ENCODE measurements around the gene FRAS1. TPM values are rescaled to one million over a fixed set of nuclear protein-coding genes. Genes with fewer than 3 reads are reported as not detected.

Gene FRAS1
- total RNA-seq, 3 donors from 2014 or later = 4.9 to 7.5 (median 6.6) TPM

DNA sequence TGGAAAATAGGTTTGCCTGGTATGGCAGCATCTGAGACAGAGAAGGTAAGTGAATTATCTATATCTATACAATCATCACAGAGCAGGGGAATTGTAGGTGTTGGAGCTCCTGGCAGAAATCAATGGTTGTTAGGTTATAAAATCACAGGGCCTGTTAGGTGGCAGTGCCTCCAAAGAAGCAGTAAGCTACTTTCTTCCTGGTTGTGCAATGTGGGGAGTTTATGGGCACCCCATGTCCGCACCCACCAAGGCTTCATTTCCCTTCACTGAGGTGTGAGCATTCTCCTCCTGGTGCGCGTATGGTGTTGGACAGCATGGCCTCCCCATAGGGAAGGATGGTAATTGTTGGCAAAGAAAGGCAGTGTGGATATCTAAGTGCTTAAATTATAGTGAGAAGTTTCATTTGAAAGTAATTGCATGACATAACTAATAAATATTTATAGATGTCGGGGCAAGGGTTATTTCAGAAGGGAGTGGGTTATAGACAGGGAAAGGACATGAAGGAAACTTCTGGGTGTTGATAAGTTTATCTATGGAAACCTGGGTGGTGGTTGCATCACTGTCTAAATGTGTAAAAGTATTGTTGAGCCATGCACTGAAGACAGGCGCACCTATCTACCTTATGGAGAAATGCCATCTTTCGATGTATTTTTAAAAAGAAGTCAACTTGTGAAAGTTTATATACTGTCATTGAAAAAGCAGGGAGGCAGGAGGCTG is 153.7 kb downstream of the FRAS1 start:
- intact Hi-C loops (cut with DNase I; ENCODE audit: low total_unique reads) = no loop called here
- no peaks in the 10 kb centered on the region for H3K27me3 ChIP-seq

DNA sequence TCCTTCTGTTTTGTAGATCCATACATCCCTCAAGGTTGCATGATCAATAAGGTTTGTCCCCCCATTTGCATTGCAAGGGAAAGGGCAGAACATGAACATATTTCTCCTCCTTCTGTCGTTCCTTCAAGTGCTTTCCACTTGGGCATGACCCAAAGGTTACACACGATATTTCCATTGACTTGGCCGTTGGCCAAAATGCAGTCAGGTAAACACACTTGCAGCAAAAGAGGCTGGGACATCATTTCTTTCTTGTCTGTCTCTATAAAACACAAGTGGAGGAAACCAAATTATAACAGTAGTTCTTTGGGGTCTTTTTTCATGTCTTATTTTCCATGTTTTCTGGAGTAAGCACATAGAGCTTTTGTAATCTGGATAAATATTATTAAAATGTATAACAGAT is 156.1 kb downstream of the FRAS1 start:
- H3K27me3 ChIP-seq = no peaks in the 10 kb centered on the region
- H3K4me3 ChIP-seq = no peak overlapping the region
- H3K36me3 ChIP-seq = no peaks in the 10 kb centered on the region
- no peaks in the 10 kb centered on the region for H3K9me3 ChIP-seq
- no peaks in the 10 kb centered on the region for H3K4me1 ChIP-seq
- DNase-seq (ENCODE audit: low spot score in 2 of 2) = no peak
- intact Hi-C loops (cut with DNase I; ENCODE audit: low total_unique reads) = no loop called here
- no peak overlapping the region for H3K27ac ChIP-seq
- TF ChIP-seq POLR2AphosphoS5 (IDR thresholded peaks at IDR 0.05) = no peak
- no peak for TF ChIP-seq POLR2A (IDR thresholded peaks at IDR 0.05)
- TF ChIP-seq, protein P1, sequence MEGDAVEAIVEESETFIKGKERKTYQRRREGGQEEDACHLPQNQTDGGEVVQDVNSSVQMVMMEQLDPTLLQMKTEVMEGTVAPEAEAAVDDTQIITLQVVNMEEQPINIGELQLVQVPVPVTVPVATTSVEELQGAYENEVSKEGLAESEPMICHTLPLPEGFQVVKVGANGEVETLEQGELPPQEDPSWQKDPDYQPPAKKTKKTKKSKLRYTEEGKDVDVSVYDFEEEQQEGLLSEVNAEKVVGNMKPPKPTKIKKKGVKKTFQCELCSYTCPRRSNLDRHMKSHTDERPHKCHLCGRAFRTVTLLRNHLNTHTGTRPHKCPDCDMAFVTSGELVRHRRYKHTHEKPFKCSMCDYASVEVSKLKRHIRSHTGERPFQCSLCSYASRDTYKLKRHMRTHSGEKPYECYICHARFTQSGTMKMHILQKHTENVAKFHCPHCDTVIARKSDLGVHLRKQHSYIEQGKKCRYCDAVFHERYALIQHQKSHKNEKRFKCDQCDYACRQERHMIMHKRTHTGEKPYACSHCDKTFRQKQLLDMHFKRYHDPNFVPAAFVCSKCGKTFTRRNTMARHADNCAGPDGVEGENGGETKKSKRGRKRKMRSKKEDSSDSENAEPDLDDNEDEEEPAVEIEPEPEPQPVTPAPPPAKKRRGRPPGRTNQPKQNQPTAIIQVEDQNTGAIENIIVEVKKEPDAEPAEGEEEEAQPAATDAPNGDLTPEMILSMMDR (IDR thresholded peaks at IDR 0.05) = no peak

More for the DNA sequence above, 153.7 kb downstream of the FRAS1 start:
- TF ChIP-seq POLR2A (IDR thresholded peaks at IDR 0.05) (no peak), POLR2AphosphoS5 (IDR thresholded peaks at IDR 0.05) (no peak)
- TF ChIP-seq, protein P1 (IDR thresholded peaks at IDR 0.05) = no peak
- no peak overlapping the region for H3K27ac ChIP-seq
- DNase-seq (ENCODE audit: low spot score in 2 of 2) = no peak
- no peaks in the 10 kb centered on the region for H3K36me3 ChIP-seq
- no peak overlapping the region for H3K4me3 ChIP-seq
- H3K9me3 ChIP-seq = no peaks in the 10 kb centered on the region
- H3K4me1 ChIP-seq = no peaks in the 10 kb centered on the region

DNA sequence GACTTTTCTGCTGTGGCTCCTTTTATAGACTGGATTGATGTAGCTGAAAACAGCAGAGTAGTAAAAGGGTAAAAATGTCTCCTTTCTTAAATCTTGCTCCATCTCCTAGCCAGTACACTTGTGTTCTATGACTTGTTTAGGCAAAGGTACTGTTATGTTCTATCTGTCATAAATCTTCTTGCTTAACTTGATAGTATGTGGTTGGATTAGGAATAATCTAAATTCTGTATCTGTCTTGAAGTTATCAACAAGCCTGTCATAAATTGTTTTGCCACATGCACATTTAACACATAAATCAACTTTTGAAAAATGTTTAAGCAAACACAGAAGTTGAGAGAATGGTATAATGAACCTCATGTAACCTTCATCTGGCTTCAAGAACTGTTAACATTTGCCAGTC is 157.0 kb downstream of the FRAS1 start:
- TF ChIP-seq, protein P1 (IDR thresholded peaks at IDR 0.05) = no peak
- no peak overlapping the region for H3K4me3 ChIP-seq
- H3K36me3 ChIP-seq = no peaks in the 10 kb centered on the region
- no peak for DNase-seq (ENCODE audit: low spot score in 2 of 2)
- H3K4me1 ChIP-seq = no peaks in the 10 kb centered on the region
- intact Hi-C loops (cut with DNase I; ENCODE audit: low total_unique reads) = no loop called here
- no peak overlapping the region for H3K27ac ChIP-seq
- H3K27me3 ChIP-seq = no peaks in the 10 kb centered on the region
- H3K9me3 ChIP-seq = no peaks in the 10 kb centered on the region

DNA sequence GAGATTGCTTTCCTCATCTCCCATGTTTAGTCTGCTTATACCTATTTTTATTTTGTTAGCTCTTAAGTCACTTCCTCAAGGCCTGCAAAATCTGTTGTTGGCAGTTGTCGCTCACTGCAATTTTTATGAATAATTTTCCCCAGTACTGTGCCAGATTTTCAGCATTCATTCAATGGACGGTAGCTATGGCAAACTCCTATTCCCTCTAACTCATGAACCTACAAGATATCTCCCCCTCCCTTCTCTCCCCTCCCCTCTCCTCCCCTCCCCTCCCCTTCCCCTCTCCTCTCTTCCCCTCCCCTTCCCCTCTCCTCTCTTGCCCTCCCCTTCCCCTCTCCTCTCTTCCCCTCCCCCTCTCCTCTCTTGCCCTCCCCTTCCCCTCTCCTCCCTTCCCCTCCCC is 160.4 kb downstream of the FRAS1 start:
- Histone ChIP-seq H3K36me3 (no peaks in the 10 kb centered on the region), H3K27me3 (no peaks in the 10 kb centered on the region), H3K9me3 (no peaks in the 10 kb centered on the region), H3K4me3 (no peak overlapping the region), H3K27ac (no peak overlapping the region), H3K4me1 (no peaks in the 10 kb centered on the region)
- intact Hi-C loops (cut with DNase I; ENCODE audit: low total_unique reads) = no loop called here
- no peak for TF ChIP-seq POLR2A (IDR thresholded peaks at IDR 0.05)
- TF ChIP-seq, protein P1 (IDR thresholded peaks at IDR 0.05) = no peak
- TF ChIP-seq POLR2AphosphoS5 (IDR thresholded peaks at IDR 0.05) = no peak
- no peak for DNase-seq (ENCODE audit: low spot score in 2 of 2)

DNA sequence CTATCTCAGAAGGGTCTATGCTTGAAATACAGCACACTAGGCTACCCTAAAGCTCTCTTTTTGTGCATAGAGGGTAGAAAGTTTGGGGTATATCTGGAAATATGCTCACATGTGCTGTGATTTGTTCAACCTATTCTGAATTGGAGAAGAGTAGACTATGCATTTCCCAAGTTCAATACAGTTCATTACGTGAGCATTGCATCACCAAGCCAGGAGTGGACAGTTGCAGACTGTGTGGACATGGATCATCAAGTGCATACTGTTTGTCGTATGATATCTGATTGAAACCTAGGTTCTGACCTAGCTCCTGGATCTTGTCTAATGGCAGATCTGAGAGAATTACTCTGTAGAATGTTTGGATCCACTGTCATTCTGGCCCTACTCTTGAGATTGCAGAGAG is 161.1 kb downstream of the FRAS1 start:
- Histone ChIP-seq H3K4me3 (no peak overlapping the region), H3K27ac (no peak overlapping the region), H3K27me3 (no peaks in the 10 kb centered on the region), H3K36me3 (no peaks in the 10 kb centered on the region), H3K9me3 (no peaks in the 10 kb centered on the region), H3K4me1 (no peaks in the 10 kb centered on the region)
- intact Hi-C loops (cut with DNase I; ENCODE audit: low total_unique reads) = no loop called here
- no peak for TF ChIP-seq POLR2AphosphoS5 (IDR thresholded peaks at IDR 0.05)
- TF ChIP-seq POLR2A (IDR thresholded peaks at IDR 0.05) = no peak
- TF ChIP-seq, protein P1 (IDR thresholded peaks at IDR 0.05) = no peak
- DNase-seq (ENCODE audit: low spot score in 2 of 2) = no peak

Measured in breast epithelium (tissue), 4 donors.